HG03039 (cell line): ENCODE measurements around the gene CLEC19A.

Source experiments
- ATAC-seq: cut with Tn5 transposase; IDR thresholded peaks from one replicate; pipeline ENCODE4 v1.9.1; 2021; ENCODE audit warnings: mild to moderate bottlenecking, moderate library complexity; ENCODE audit not compliant: unreplicated experiment

The CLEC19A gene

GRCh38 chr16:19284207-19284606 is 1.3 kb upstream of the CLEC19A start:
- no peak for ATAC-seq

- ATAC-seq: no peak
Observed at GRCh38 chr16:19286827-19287226, 1.3 kb downstream of the CLEC19A start.

GRCh38 chr16:19287241-19287640 is 1.7 kb downstream of the CLEC19A start:
- no peak for ATAC-seq

GRCh38 chr16:19288872-19289799 is 3.6 kb downstream of the CLEC19A start:
- no peak for ATAC-seq

- no peak for ATAC-seq
Observed at GRCh38 chr16:19289811-19290485, 4.4 kb downstream of the CLEC19A start.

- no peak for ATAC-seq
Observed at GRCh38 chr16:19290860-19291259, 5.3 kb downstream of the CLEC19A start.

GRCh38 chr16:19291475-19291874 is 5.9 kb downstream of the CLEC19A start:
- ATAC-seq: no peak

GRCh38 chr16:19292186-19292585 is 6.7 kb downstream of the CLEC19A start:
- no peak for ATAC-seq

- peak; percentile 76 for ATAC-seq
Observed at GRCh38 chr16:19294156-19294649, 8.7 kb downstream of the CLEC19A start.

GRCh38 chr16:19295393-19295792 is 9.9 kb downstream of the CLEC19A start:
- no peak for ATAC-seq

GRCh38 chr16:19297454-19297853 is 11.9 kb downstream of the CLEC19A start:
- no peak for ATAC-seq

GRCh38 chr16:19299565-19299964 is 14.0 kb downstream of the CLEC19A start:
- ATAC-seq: no peak

- ATAC-seq: no peak
Observed at GRCh38 chr16:19301931-19302330, 16.4 kb downstream of the CLEC19A start.

- no peak for ATAC-seq
Observed at GRCh38 chr16:19304750-19305149, 19.2 kb downstream of the CLEC19A start.

GRCh38 chr16:19305443-19305842 is 19.9 kb downstream of the CLEC19A start:
- no peak for ATAC-seq

- no peak for ATAC-seq
Observed at GRCh38 chr16:19307587-19308241, 22.2 kb downstream of the CLEC19A start.

GRCh38 chr16:19308392-19308791 is 22.9 kb downstream of the CLEC19A start:
- no peak for ATAC-seq

GRCh38 chr16:19309178-19309577 is 23.6 kb downstream of the CLEC19A start:
- no peak for ATAC-seq

GRCh38 chr16:19314718-19315425 is 29.3 kb downstream of the CLEC19A start:
- ATAC-seq: no peak

- no peak for ATAC-seq
Observed at GRCh38 chr16:19315889-19316433, 30.4 kb downstream of the CLEC19A start.
